Left ventricle myocardium superior (tissue), 1 donor: Measurements from ENCODE around the gene GART. TPM values are rescaled to one million over a fixed set of nuclear protein-coding genes. Genes with fewer than 3 reads are reported as not detected.
"Not testable (repeated sequence)": the region's sequence is repeated elsewhere in the genome, so short reads cannot be mapped to it uniquely, and the experiment has no call there.

Experiments used
- ATAC-seq: fragments of 200-7000 bp; cut with Tn5 transposase; one replicate; pipeline ENCODE4 v1.9.1; 2020; ENCODE audit warnings: mild to moderate bottlenecking, moderate library complexity
- DNase-seq: peaks from one replicate; pipeline ENCODE4 v3.0.0-alpha.2; 2020
- intact Hi-C: fragments of 100-400 bp; cut with micrococcal nuclease; formaldehyde crosslinking; loops from one replicate; pipeline ENCODE4 v1.11.0; 2022
- total RNA-seq: library from RNA; stranded (reverse); fragmentation: NEBNext Ultra II Directional; extraction: Animal tissue kit (Norgen Biotek cat#: 25700); gene quantifications from one replicate; pipeline ENCODE4 v1.2.1, GENCODE V29; 2021
- donor health status: DM: no; HTN: yes; CAD: no; lungs with severe emphysema.

GART gene
- total RNA-seq, 1 donor from 2014 or later: 33.4 TPM

GRCh38 chr21:33479679-33480480 lies 62.0 kb downstream of the GART start, which contains the start of gene TMEM50B:
Gene TMEM50B (minus strand): TSS chr21:33479974. CDS start chr21:33468885, 11,089 bp downstream.
- DNase-seq (peak; percentile 97), ATAC-seq (peak; percentile 98)
- intact Hi-C loops: no loop called here

DNA sequence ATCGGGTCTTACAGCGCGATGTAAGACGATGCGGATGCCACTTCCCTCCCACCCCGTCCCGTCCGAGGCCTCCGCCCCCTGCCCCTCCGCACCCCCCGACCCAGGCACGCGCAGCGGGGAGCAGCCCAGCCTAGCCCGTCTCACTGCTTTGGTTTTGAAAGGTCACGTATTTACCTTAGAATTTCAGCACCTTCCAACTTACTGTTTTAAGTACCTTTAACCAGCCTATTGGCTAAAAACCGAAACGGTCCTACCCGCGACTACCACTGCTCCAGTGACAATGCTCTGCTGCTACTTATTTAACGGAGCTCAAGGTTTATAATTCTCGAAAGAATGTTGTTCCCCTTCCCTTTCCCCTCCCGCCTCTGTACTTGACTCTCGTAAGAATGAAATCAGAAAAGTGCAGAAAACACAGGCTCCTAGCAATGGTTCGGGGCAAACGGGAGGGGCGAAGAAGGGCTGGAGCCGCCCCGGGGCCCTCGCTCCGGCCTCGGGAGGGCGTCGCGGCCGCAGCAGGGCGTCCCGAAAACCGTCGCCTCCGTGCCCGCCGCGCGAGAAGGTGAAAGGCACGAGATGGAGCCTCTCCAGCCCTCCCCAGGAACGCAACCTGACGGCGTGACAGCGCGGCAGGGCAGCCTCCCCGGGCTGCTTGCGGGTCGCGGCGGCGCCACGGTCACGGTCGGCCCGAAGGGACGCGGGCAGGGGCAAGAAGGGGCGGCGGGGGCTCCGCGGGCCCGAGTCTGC lies 62.8 kb downstream of the GART start:
- intact Hi-C loops: no loop called here
- ATAC-seq (peak; percentile 41), DNase-seq (peak; percentile 47)

- intact Hi-C loops: no loop called here
Observed at GRCh38 chr21:33478182-33478581, 63.7 kb downstream of the GART start.

GRCh38 chr21:33477066-33477465 lies 64.9 kb downstream of the GART start:
- no peak for ATAC-seq
- intact Hi-C loops: no loop called here

More at GRCh38 chr21:33478182-33478581, 63.7 kb downstream of the GART start:
- ATAC-seq (no peak), DNase-seq (no peak)

DNA sequence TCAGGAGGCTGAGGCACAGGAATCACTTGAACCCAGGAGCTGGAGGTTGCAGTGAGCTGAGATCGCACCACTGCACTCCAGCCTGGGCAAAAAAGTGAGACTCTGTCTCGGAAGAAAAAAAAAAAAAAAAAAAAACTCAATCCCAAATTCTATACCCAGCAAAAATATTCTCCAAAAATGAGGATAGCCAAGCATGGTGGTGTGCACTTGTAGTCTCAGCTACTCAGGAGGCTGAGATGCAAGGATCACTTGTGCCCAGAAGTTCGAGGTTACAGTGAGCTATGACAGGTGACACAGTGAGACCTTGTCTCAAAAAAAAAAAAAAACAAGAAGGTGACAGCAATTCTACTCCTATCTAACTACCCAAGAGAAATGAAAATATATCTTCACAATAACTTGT lies 68.6 kb downstream of the GART start:
- ATAC-seq (no peak), DNase-seq (no peak)
- intact Hi-C loops: no loop called here

More at GRCh38 chr21:33477066-33477465, 64.9 kb downstream of the GART start:
- DNase-seq: no peak

- intact Hi-C loops: no loop called here
Observed at GRCh38 chr21:33470701-33471100, 71.2 kb downstream of the GART start.

GRCh38 chr21:33469183-33469582 lies 72.7 kb downstream of the GART start:
- intact Hi-C loops, ATAC-seq, DNase-seq: not testable (repeated sequence)

More at GRCh38 chr21:33470701-33471100, 71.2 kb downstream of the GART start:
- DNase-seq: no peak
- no peak for ATAC-seq

DNA sequence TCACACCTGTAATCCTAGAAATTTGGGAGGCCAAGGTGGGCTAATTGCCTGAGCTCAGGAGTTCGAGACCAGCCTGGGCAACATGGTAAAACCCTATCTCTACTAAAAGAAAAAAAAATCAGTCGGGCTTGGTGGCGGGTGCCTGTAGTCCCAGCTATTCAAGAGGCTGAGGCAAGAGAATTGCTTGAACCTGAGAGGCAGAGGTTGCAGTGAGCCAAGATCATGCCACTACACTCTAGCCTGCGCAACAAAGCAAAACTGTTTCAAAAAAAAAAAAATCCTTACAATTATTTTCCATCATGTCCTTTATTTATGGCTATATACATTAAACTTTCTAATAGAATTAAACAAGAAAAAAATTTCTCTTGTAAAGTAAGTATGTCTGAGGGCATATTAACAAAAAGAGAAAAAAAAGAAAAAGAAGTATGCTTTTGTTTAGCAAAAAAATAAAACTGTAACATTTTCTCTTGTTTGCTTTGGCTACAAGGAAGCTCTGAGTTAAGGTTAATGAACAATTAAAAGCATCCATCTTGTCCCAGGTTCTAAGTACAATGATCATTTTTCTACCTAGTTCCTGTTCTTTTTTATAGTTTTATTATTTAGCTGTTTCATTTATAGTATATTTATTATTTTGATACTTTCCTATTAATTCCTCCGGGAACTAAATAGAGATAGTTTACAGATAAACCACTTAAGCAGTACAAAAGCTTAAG lies 80.2 kb downstream of the GART start:
- no peak for ATAC-seq
- DNase-seq: no peak
- intact Hi-C loops: no loop called here

DNA sequence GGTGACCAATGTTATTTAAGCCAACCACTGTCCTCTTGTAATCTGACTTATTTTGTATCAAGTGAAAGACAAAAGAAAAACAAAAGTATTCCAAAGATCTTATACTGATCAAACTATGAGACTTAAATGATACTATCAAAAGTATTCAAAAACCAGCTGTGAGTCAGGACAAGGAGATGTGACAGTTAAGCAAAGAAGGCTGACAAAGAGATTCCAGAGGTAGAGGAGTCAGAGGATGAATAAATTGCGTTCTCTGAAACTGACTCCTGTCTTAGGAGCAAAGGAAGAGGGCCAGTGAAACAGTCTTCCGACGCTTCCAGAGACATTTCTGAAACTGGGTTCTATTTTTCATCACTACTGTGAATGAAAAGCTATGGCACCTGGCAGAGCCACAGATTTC lies 83.1 kb downstream of the GART start:
- DNase-seq (no peak), ATAC-seq (no peak)
- intact Hi-C loops: no loop called here

GRCh38 chr21:33455686-33456446 lies 86.1 kb downstream of the GART start:
- intact Hi-C loops: no loop called here
- ATAC-seq (peak; percentile 37), DNase-seq (no peak)

Other genes starting within 250 kb of the GART start
- gene IFNAR1, start 217.1 kb downstream of the GART start, total RNA-seq: 23.6 TPM
- 35.1 TPM for gene IFNGR2, start 138.7 kb downstream of the GART start, total RNA-seq
- 32.8 TPM for gene TMEM50B, start 62.1 kb downstream of the GART start, total RNA-seq
- gene DNAJC28, start 50.4 kb downstream of the GART start, total RNA-seq: 6.7 TPM
- 141 TPM for gene SON, start 921 bp upstream of the GART start, total RNA-seq
- gene DONSON, start 46.6 kb upstream of the GART start, total RNA-seq: 7.6 TPM
- 25.2 TPM for gene CRYZL1, start 99.6 kb upstream of the GART start, total RNA-seq
- gene ITSN1, start 100.4 kb upstream of the GART start, total RNA-seq: 44.4 TPM